ENCODE results near the gene GLMP. TPM values are rescaled to one million over a fixed set of nuclear protein-coding genes. Genes with fewer than 3 reads are reported as not detected.

Gene GLMP
- polyA plus RNA-seq, 1 donor (not counting 4 experiments of a cell fraction or from before 2014, with no cell fraction given): 12.5 TPM

DNA sequence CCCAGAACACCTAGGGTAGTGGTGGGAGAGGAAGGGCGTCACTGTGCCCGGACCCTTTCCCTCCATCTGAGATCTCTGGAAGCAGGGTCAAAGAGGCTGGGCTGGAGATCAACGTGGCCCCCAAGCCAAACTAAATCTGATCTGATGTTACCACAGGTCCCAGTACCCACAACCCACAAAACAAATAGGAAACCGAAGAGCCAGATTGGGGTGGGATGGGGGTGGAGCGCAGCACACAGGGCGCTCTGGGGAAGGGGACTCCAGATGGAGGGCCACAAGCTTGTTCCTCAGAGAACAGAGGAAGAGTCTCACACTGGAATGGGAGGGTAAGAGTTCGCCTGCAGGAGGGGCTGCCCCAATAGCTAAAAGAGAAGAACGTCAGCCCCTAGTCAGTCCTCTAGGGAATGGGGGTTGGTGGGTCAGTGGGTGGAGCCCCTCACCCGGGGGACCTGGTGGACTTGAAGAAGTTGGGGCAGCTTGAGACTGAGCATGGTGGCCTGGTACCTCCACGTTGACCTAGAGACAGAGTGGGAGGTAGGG is 49.2 kb downstream of the GLMP start:
- H3K4me1 ChIP-seq (ENCODE audit: control insufficient read depth, extremely low read depth, insufficient read depth, low read length): peaks cover 32% of the 10 kb centered on the region
- dilution Hi-C loops (cut with MboI; ENCODE audit: extremely low pct_ligation_motif_present, low sequenced_read_pairs): no loop called here
- peaks cover 13% of the 10 kb centered on the region for H3K27me3 ChIP-seq (ENCODE audit: control insufficient read depth, extremely low read depth, insufficient read depth, low read length)
- no peak overlapping the region for H3K9ac ChIP-seq (ENCODE audit: control insufficient read depth, extremely low read depth, insufficient read depth, low read length)
- FAIRE-seq: no peak
- no peaks in the 10 kb centered on the region for H4K20me1 ChIP-seq (ENCODE audit: control insufficient read depth, extremely low read depth, insufficient read depth, low read length)
- H3K36me3 ChIP-seq (ENCODE audit: control insufficient read depth in 2 of 2, extremely low read depth in 1 of 2, insufficient read depth in 2 of 2, low read length in 2 of 2): peaks cover 14 to 17% of the 10 kb centered on the region in 2 experiments
- H3K9me1 ChIP-seq (ENCODE audit: control insufficient read depth, extremely low read depth, insufficient read depth, low read length): no peaks in the 10 kb centered on the region
- no peak overlapping the region for H2AFZ ChIP-seq (ENCODE audit: control insufficient read depth, low read length)
- H3K4me2 ChIP-seq (ENCODE audit: control insufficient read depth, extremely low read depth, insufficient read depth, low read depth, low read length): no peak overlapping the region
- DNase-seq (ENCODE audit: low read depth, low spot score): no peak
- H3K4me3 ChIP-seq (ENCODE audit: control insufficient read depth in 2 of 3, extremely low read depth in 1 of 3, insufficient read depth in 2 of 3, low read depth in 1 of 3, low read length in 3 of 3): no peak overlapping the region
- H3K9me3 ChIP-seq (ENCODE audit: control insufficient read depth, low read depth, low read length): no peaks in the 10 kb centered on the region
- no peaks in the 10 kb centered on the region for H3K79me2 ChIP-seq (ENCODE audit: control insufficient read depth, insufficient read depth, low read length)
- TF ChIP-seq CTCF (optimal IDR thresholded peaks at IDR 0.05 in 1 of 3, IDR thresholded peaks at IDR 0.05 in 1 of 3, conservative IDR thresholded peaks at IDR 0.05 in 1 of 3; ENCODE audit: extremely low read depth in 1 of 3, insufficient read depth in 2 of 3, low read length in 3 of 3) (no peak), EZH2 (IDR thresholded peaks at IDR 0.05; ENCODE audit: low read length) (no peak)
- H3K27ac ChIP-seq (ENCODE audit: control insufficient read depth, insufficient read depth, low read length): no peak overlapping the region

DNA sequence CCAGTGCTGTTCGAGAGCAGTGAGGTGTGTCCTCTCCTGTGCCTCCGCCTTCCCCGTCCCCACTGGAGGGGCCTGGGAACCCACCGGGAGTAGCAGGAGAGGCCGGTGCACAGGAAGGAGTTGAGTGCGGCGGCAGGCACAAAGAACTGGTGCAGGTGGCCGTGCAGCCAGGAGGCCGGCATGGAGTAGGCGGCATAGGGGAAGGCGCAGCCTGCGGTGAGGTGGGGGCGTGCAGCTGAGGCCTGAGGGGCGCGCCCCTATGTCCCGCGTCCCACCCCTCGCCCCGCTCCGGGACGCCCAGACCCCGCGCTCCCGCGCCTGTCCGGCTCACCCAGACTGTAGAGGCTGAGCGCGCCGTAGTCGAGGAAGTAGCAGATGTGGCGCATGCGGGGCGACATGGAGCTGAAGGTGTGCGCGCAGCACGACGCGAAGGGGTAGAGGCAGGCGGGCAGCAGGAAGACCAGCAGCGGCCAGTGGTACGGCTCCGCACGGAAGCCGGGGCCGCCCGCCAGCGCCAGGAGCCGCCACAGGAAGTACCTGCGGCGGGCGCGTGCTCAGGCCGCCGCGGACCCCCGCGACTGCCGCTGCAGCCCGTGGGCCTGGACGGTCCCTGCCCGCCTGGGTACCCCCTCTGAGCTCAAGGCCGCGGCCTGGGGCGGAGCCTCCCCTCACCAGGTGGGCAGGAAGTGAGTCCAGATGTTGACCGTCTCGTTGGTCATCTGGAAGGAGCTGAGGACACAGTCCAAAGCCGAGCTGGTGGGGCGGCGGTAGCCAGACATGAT is 49.8 kb downstream of the GLMP start:
- FAIRE-seq: no peak

More for the DNA sequence above, 49.8 kb downstream of the GLMP start:
- Histone ChIP-seq H2AFZ (ENCODE audit: control insufficient read depth, low read length) (no peak overlapping the region), H3K27ac (ENCODE audit: control insufficient read depth, insufficient read depth, low read length) (no peak overlapping the region), H3K4me1 (ENCODE audit: control insufficient read depth, extremely low read depth, insufficient read depth, low read length) (peaks cover 37% of the 10 kb centered on the region), H3K79me2 (ENCODE audit: control insufficient read depth, insufficient read depth, low read length) (no peaks in the 10 kb centered on the region), H3K4me3 (ENCODE audit: control insufficient read depth in 2 of 3, extremely low read depth in 1 of 3, insufficient read depth in 2 of 3, low read depth in 1 of 3, low read length in 3 of 3) (no peak overlapping the region), H3K36me3 (ENCODE audit: control insufficient read depth in 2 of 2, extremely low read depth in 1 of 2, insufficient read depth in 2 of 2, low read length in 2 of 2) (peaks cover 12% of the 10 kb centered on the region in 2 experiments), H3K9me3 (ENCODE audit: control insufficient read depth, low read depth, low read length) (no peaks in the 10 kb centered on the region), H3K9me1 (ENCODE audit: control insufficient read depth, extremely low read depth, insufficient read depth, low read length) (no peaks in the 10 kb centered on the region), H4K20me1 (ENCODE audit: control insufficient read depth, extremely low read depth, insufficient read depth, low read length) (no peaks in the 10 kb centered on the region), H3K27me3 (ENCODE audit: control insufficient read depth, extremely low read depth, insufficient read depth, low read length) (peaks cover 13% of the 10 kb centered on the region), H3K4me2 (ENCODE audit: control insufficient read depth, extremely low read depth, insufficient read depth, low read depth, low read length) (no peak overlapping the region), H3K9ac (ENCODE audit: control insufficient read depth, extremely low read depth, insufficient read depth, low read length) (no peak overlapping the region)
- dilution Hi-C loops (cut with MboI; ENCODE audit: extremely low pct_ligation_motif_present, low sequenced_read_pairs): no loop called here
- TF ChIP-seq CTCF (optimal IDR thresholded peaks at IDR 0.05 in 1 of 3, IDR thresholded peaks at IDR 0.05 in 1 of 3, conservative IDR thresholded peaks at IDR 0.05 in 1 of 3; ENCODE audit: extremely low read depth in 1 of 3, insufficient read depth in 2 of 3, low read length in 3 of 3): no peak
- no peak for DNase-seq (ENCODE audit: low read depth, low spot score)
